Endothelial cell (in vitro differentiated cells): ENCODE data around the gene MUTYH. TPM values are rescaled to one million over a fixed set of nuclear protein-coding genes. Genes with fewer than 3 reads are reported as not detected.
"Not testable (repeated sequence)": the region's sequence is repeated elsewhere in the genome, so short reads cannot be mapped to it uniquely, and the experiment has no call there.

Experiments
- DNase-seq: peaks from one replicate; pipeline ENCODE4 v3.0.0; 2021; ENCODE audit warnings: low spot score
- H3K27ac Mint-ChIP-seq: one replicate; pipeline ENCODE4 v1.8.0; 2021; ENCODE audit warnings: mixed read lengths, inconsistent platforms; ENCODE audit not compliant: unreplicated experiment
- H3K27me3 Mint-ChIP-seq: one replicate; pipeline ENCODE4 v1.8.0; 2021; ENCODE audit warnings: mild to moderate bottlenecking, moderate library complexity, mixed read lengths, inconsistent platforms; ENCODE audit not compliant: unreplicated experiment
- H3K36me3 Mint-ChIP-seq: one replicate; pipeline ENCODE4 v1.8.0; 2021; ENCODE audit warnings: mild to moderate bottlenecking, low read depth, mixed read lengths, inconsistent platforms; ENCODE audit not compliant: unreplicated experiment
- H3K4me1 Mint-ChIP-seq: one replicate; pipeline ENCODE4 v1.8.0; 2021; ENCODE audit warnings: mild to moderate bottlenecking, mixed read lengths, inconsistent platforms; ENCODE audit not compliant: unreplicated experiment
- H3K4me3 Mint-ChIP-seq: one replicate; pipeline ENCODE4 v1.8.0; 2021; ENCODE audit warnings: mild to moderate bottlenecking, mixed read lengths, inconsistent platforms; ENCODE audit not compliant: unreplicated experiment
- H3K9me3 Mint-ChIP-seq: one replicate; pipeline ENCODE4 v1.8.0; 2021; ENCODE audit warnings: mixed read lengths, inconsistent platforms; ENCODE audit not compliant: unreplicated experiment
- long read RNA-seq: library from polyadenylated mRNA; unstranded; transcript quantifications from one replicate; pipeline ENCODE4 v2.0.0, GENCODE V29; 2020; ENCODE audit not compliant: unreplicated experiment
- total RNA-seq: library from RNA; stranded (reverse); fragmentation: NEBNext Ultra II Directional; extraction: Animal tissue kit (Norgen Biotek cat#: 25700); gene quantifications from one replicate; pipeline ENCODE4 v1.2.1, GENCODE V29; 2021; ENCODE audit not compliant: unreplicated experiment
- TF ChIP-seq, protein P1 (sequence below): fragments of 200-600 bp; sonication (generic); IDR thresholded peaks from one replicate; pipeline ENCODE4 v1.5.0; 2021; ENCODE audit warnings: antibody characterized with exemption; ENCODE audit not compliant: unreplicated experiment

MUTYH gene
- 31.5 TPM for total RNA-seq
- long read RNA-seq, partial matches to known transcripts, result 0 of 22 reads
- long read RNA-seq, other reads (novel, unspliced or antisense), result 13 of 22 reads

DNA sequence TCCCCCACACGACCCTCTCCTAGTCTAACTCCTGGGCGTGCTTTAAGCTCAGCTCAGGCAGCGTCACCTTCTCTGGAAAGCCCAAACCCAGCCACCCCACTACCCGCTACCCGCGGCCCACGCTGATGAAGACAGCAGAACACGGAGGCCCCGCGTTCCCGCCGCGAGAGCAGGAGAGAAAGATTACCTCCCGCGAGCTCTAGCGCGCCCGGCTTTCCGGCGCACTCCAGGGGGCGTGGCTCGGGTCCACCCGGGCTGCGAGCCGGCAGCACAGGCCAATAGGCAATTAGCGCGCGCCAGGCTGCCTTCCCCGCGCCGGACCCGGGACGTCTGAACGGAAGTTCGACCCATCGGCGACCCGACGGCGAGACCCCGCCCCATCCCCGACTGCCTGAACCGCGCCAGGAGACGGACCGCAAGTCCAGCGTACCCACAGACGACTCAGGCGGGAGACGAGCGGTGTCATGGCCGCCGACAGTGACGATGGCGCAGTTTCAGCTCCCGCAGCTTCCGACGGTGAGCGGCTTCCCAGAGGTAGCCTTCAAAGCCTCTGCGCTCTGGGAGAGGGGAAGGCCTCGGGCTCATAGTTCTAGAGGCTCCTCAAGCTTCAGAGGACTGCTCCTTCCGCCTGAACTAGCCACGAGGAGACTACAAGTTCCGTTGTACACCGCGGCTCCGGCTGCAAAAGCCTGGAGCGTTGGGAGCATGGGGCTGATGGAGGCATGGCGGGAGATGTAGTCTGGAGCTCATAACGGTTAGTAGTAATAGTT is at the start of gene MUTYH, which contains the start of gene TOE1:
Gene MUTYH (minus strand): TSS at position 652 of the 770 bp plus-strand sequence. CDS start 5,935 bp downstream, outside the sequence.
Gene TOE1 (plus strand): TSS at position 382 of the 770 bp plus-strand sequence. CDS start 83 bp downstream, at position 465.
- peak within 1 kb of the TSS; percentile 96 for H3K27ac Mint-ChIP-seq
- peaks cover 7% of the 10 kb centered on the region for H3K27me3 Mint-ChIP-seq
- H3K4me1 Mint-ChIP-seq, result peaks cover 55% of the 10 kb centered on the region
- peaks cover 15% of the 10 kb centered on the region for H3K36me3 Mint-ChIP-seq
- no peaks in the 10 kb centered on the region for H3K9me3 Mint-ChIP-seq
- H3K4me3 Mint-ChIP-seq, result peak within 1 kb of the TSS; percentile 100
- TF ChIP-seq, protein P1, sequence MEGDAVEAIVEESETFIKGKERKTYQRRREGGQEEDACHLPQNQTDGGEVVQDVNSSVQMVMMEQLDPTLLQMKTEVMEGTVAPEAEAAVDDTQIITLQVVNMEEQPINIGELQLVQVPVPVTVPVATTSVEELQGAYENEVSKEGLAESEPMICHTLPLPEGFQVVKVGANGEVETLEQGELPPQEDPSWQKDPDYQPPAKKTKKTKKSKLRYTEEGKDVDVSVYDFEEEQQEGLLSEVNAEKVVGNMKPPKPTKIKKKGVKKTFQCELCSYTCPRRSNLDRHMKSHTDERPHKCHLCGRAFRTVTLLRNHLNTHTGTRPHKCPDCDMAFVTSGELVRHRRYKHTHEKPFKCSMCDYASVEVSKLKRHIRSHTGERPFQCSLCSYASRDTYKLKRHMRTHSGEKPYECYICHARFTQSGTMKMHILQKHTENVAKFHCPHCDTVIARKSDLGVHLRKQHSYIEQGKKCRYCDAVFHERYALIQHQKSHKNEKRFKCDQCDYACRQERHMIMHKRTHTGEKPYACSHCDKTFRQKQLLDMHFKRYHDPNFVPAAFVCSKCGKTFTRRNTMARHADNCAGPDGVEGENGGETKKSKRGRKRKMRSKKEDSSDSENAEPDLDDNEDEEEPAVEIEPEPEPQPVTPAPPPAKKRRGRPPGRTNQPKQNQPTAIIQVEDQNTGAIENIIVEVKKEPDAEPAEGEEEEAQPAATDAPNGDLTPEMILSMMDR, result no peak
- peak; percentile 93 for DNase-seq

DNA sequence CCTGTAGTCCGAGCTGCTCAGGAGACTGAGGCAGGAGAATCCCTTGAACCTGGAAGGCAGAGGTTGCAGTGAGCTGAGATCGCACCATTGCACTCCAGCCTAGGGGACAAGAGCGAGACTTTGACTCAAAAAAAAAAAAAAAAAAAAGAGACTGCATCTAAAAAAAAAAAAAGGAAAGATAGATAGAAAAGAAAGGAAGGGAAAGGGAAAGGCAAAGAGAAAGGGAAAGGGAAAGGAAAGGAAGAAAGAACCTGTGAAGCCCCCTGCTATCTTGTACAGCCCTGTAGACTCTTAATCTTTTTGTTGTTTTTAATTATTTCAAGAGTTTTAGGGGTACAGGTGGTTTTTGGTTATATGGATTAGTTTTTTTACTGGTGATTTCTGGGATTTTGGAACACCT is 46.0 kb upstream of the MUTYH start:
- H3K27ac Mint-ChIP-seq, result no peak overlapping the region
- no peak overlapping the region for H3K4me3 Mint-ChIP-seq
- DNase-seq, result no peak
- H3K27me3 Mint-ChIP-seq, result peaks cover 3% of the 10 kb centered on the region
- TF ChIP-seq, protein P1, result no peak
- no peaks in the 10 kb centered on the region for H3K9me3 Mint-ChIP-seq
- no peaks in the 10 kb centered on the region for H3K4me1 Mint-ChIP-seq
- H3K36me3 Mint-ChIP-seq, result no peaks in the 10 kb centered on the region

DNA sequence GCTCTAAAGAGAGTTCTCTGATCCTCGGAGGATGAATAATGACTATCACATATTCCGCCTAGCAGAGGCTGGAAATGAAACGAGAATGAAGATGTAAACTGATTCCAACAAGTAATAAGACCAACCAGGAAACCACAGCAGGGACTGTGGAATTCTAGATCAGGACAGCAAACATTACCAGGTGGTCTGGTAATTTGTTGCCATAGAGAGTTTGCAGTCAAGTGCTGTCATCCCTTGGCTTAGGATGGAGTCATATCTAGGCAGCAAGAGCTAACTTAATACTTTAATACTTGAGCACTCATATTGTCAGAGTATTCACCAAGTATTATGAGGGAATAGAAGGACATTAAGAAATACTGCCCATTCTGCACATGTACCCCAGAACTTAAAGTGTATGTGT is 45.1 kb upstream of the MUTYH start:
- TF ChIP-seq, protein P1, result no peak

DNA sequence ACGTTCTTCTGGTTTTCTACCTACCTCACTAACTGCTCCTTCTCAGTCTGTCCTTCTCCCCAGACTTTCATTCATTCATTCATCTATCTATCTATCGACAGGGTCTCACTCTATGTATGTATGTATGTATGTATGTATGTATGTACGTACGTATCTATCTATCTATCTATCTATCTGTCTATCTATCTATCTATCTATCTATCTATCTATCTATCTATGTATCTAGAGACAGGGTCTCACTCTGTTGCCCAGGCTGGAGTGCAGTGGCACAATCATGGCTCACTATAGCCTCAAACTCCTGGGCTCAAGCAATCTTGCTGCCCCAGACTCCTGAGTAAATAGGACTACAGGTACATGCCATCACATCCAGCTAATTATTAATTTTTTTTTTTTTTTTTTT is 44.0 kb upstream of the MUTYH start:
- not testable (repeated sequence) for H3K27me3 Mint-ChIP-seq, H3K4me3 Mint-ChIP-seq, H3K4me1 Mint-ChIP-seq, H3K27ac Mint-ChIP-seq, DNase-seq, H3K9me3 Mint-ChIP-seq, H3K36me3 Mint-ChIP-seq

More for the DNA sequence above, 45.1 kb upstream of the MUTYH start:
- Mint-ChIP-seq H3K27ac (no peak overlapping the region), H3K9me3 (no peaks in the 10 kb centered on the region), H3K27me3 (peaks cover 3% of the 10 kb centered on the region), H3K36me3 (no peaks in the 10 kb centered on the region), H3K4me3 (no peak overlapping the region), H3K4me1 (no peaks in the 10 kb centered on the region)
- no peak for DNase-seq

DNA sequence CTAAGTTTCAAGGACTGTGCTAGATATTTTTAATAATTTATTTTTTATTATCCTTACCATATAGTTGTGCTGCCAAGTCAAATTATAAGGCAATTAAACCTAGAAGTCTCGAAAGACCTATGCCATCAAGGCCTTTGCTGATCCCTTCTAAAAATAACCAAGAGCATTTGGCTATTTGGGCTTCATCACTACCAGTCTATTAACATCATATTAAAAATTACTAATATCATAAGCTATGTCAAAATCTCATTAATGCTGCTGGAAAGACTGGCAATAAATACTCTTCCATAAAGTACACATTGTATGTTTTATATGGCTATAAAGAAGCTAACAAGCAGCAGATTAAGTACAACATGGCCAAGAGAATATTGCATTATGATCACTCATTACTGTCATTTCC is 43.0 kb upstream of the MUTYH start:
- H3K36me3 Mint-ChIP-seq, result no peaks in the 10 kb centered on the region
- peaks cover 3% of the 10 kb centered on the region for H3K27me3 Mint-ChIP-seq
- H3K4me1 Mint-ChIP-seq, result no peaks in the 10 kb centered on the region
- no peak for DNase-seq
- no peak overlapping the region for H3K27ac Mint-ChIP-seq
- no peaks in the 10 kb centered on the region for H3K9me3 Mint-ChIP-seq
- no peak overlapping the region for H3K4me3 Mint-ChIP-seq
- TF ChIP-seq, protein P1, result no peak
